Activated T-cell treated with anti-CD3 and anti-CD28 coated beads, Interleukin-2, amount 50 U/mL, for 24 hours (primary cell): ENCODE results near the gene ARID2.

Source experiments
- DNase-seq: peaks from one replicate; pipeline ENCODE4 v3.0.0-alpha.2; 2020
- H3K27ac Mint-ChIP-seq: 2 replicates; pipeline ENCODE4 v1.8.0; 2020; ENCODE audit warnings: mild to moderate bottlenecking, mixed read lengths
- H3K27me3 Mint-ChIP-seq: 2 replicates; pipeline ENCODE4 v1.8.0; 2020; ENCODE audit warnings: mixed read lengths
- H3K36me3 Mint-ChIP-seq: 2 replicates; pipeline ENCODE4 v1.8.0; 2020; ENCODE audit warnings: low read depth, mixed read lengths
- H3K4me1 Mint-ChIP-seq: 2 replicates; pipeline ENCODE4 v1.8.0; 2020; ENCODE audit warnings: low read depth, mixed read lengths
- H3K4me3 Mint-ChIP-seq: 2 replicates; pipeline ENCODE4 v1.8.0; 2020; ENCODE audit warnings: mild to moderate bottlenecking, moderate library complexity, mixed read lengths
- H3K9me3 Mint-ChIP-seq: 2 replicates; pipeline ENCODE4 v1.8.0; 2020; ENCODE audit warnings: mixed read lengths

ARID2 gene

GRCh38 chr12:45728630-45729232 is 775 bp upstream of the ARID2 start:
- Mint-ChIP-seq H3K36me3 (peaks cover 52% of the 10 kb centered on the region), H3K9me3 (no peaks in the 10 kb centered on the region), H3K27ac (peak overlapping the region; percentile 99), H3K4me3 (peak overlapping the region; percentile 98), H3K4me1 (peaks cover 28% of the 10 kb centered on the region), H3K27me3 (no peaks in the 10 kb centered on the region)
- DNase-seq: peak; percentile 97

GRCh38 chr12:45730084-45730347 is 510 bp downstream of the ARID2 start:
- Mint-ChIP-seq H3K4me1 (peaks cover 33% of the 10 kb centered on the region), H3K36me3 (peaks cover 62% of the 10 kb centered on the region), H3K4me3 (peak overlapping the region; percentile 98), H3K27ac (peak overlapping the region; percentile 99), H3K27me3 (no peaks in the 10 kb centered on the region), H3K9me3 (no peaks in the 10 kb centered on the region)
- DNase-seq: peak; percentile 76

- DNase-seq: peak; percentile 74
- Mint-ChIP-seq H3K27ac (peak overlapping the region; percentile 99), H3K4me3 (peak overlapping the region; percentile 98), H3K4me1 (peaks cover 35% of the 10 kb centered on the region), H3K36me3 (peaks cover 64% of the 10 kb centered on the region), H3K9me3 (no peaks in the 10 kb centered on the region), H3K27me3 (no peaks in the 10 kb centered on the region)
Observed at GRCh38 chr12:45730348-45731189, 1.1 kb downstream of the ARID2 start.

- Mint-ChIP-seq H3K27me3 (no peaks in the 10 kb centered on the region), H3K36me3 (peaks cover 64% of the 10 kb centered on the region), H3K27ac (peak overlapping the region; percentile 84), H3K9me3 (no peaks in the 10 kb centered on the region), H3K4me1 (peaks cover 38% of the 10 kb centered on the region), H3K4me3 (peak overlapping the region; percentile 98)
- no peak for DNase-seq
Observed at GRCh38 chr12:45731190-45731775, 1.8 kb downstream of the ARID2 start.

GRCh38 chr12:45732250-45732649 is 2.7 kb downstream of the ARID2 start:
- Mint-ChIP-seq H3K27ac (peak overlapping the region; percentile 88), H3K4me3 (peak overlapping the region; percentile 98), H3K36me3 (peaks cover 65% of the 10 kb centered on the region), H3K9me3 (no peaks in the 10 kb centered on the region), H3K4me1 (peaks cover 45% of the 10 kb centered on the region), H3K27me3 (no peaks in the 10 kb centered on the region)
- DNase-seq: no peak

GRCh38 chr12:45732936-45733335 is 3.4 kb downstream of the ARID2 start:
- H3K36me3 Mint-ChIP-seq: peaks cover 65% of the 10 kb centered on the region
- H3K4me3 Mint-ChIP-seq: peak overlapping the region; percentile 98
- peaks cover 48% of the 10 kb centered on the region for H3K4me1 Mint-ChIP-seq
- no peaks in the 10 kb centered on the region for H3K9me3 Mint-ChIP-seq
- no peaks in the 10 kb centered on the region for H3K27me3 Mint-ChIP-seq
- DNase-seq: no peak
- H3K27ac Mint-ChIP-seq: peak overlapping the region; percentile 88

GRCh38 chr12:45737638-45738037 is 8.1 kb downstream of the ARID2 start:
- Mint-ChIP-seq H3K9me3 (no peaks in the 10 kb centered on the region), H3K4me3 (no peak overlapping the region), H3K27ac (no peak overlapping the region), H3K36me3 (peaks cover 62% of the 10 kb centered on the region), H3K4me1 (peaks cover 65% of the 10 kb centered on the region), H3K27me3 (no peaks in the 10 kb centered on the region)
- DNase-seq: no peak

- DNase-seq: no peak
- H3K9me3 Mint-ChIP-seq: no peaks in the 10 kb centered on the region
- no peaks in the 10 kb centered on the region for H3K27me3 Mint-ChIP-seq
- H3K36me3 Mint-ChIP-seq: peaks cover 38% of the 10 kb centered on the region
- H3K4me1 Mint-ChIP-seq: peaks cover 51% of the 10 kb centered on the region
- H3K27ac Mint-ChIP-seq: no peak overlapping the region
- no peak overlapping the region for H3K4me3 Mint-ChIP-seq
Observed at GRCh38 chr12:45742590-45742989, 13.1 kb downstream of the ARID2 start.

- Mint-ChIP-seq H3K27me3 (no peaks in the 10 kb centered on the region), H3K36me3 (peaks cover 41% of the 10 kb centered on the region), H3K9me3 (no peaks in the 10 kb centered on the region), H3K27ac (no peak overlapping the region), H3K4me3 (no peak overlapping the region), H3K4me1 (peaks cover 55% of the 10 kb centered on the region)
- DNase-seq: no peak
Observed at GRCh38 chr12:45743247-45743646, 13.7 kb downstream of the ARID2 start.

- H3K4me3 Mint-ChIP-seq: no peak overlapping the region
- H3K4me1 Mint-ChIP-seq: peaks cover 62% of the 10 kb centered on the region
- no peak overlapping the region for H3K27ac Mint-ChIP-seq
- H3K27me3 Mint-ChIP-seq: no peaks in the 10 kb centered on the region
- no peak for DNase-seq
- H3K9me3 Mint-ChIP-seq: no peaks in the 10 kb centered on the region
- H3K36me3 Mint-ChIP-seq: peaks cover 52% of the 10 kb centered on the region
Observed at GRCh38 chr12:45745861-45746277, 16.4 kb downstream of the ARID2 start.

GRCh38 chr12:45756666-45757065 is 27.2 kb downstream of the ARID2 start:
- Mint-ChIP-seq H3K9me3 (no peaks in the 10 kb centered on the region), H3K27ac (peak overlapping the region; percentile 44), H3K4me1 (peaks cover 58% of the 10 kb centered on the region), H3K36me3 (peaks cover 38% of the 10 kb centered on the region), H3K4me3 (no peak overlapping the region), H3K27me3 (no peaks in the 10 kb centered on the region)
- DNase-seq: no peak

- no peaks in the 10 kb centered on the region for H3K27me3 Mint-ChIP-seq
- H3K4me3 Mint-ChIP-seq: no peak overlapping the region
- H3K27ac Mint-ChIP-seq: no peak overlapping the region
- H3K9me3 Mint-ChIP-seq: no peaks in the 10 kb centered on the region
- DNase-seq: no peak
- H3K36me3 Mint-ChIP-seq: peaks cover 37% of the 10 kb centered on the region
- peaks cover 61% of the 10 kb centered on the region for H3K4me1 Mint-ChIP-seq
Observed at GRCh38 chr12:45757172-45757571, 27.7 kb downstream of the ARID2 start.

- no peaks in the 10 kb centered on the region for H3K9me3 Mint-ChIP-seq
- H3K4me1 Mint-ChIP-seq: peaks cover 58% of the 10 kb centered on the region
- no peak overlapping the region for H3K4me3 Mint-ChIP-seq
- no peak for DNase-seq
- peaks cover 22% of the 10 kb centered on the region for H3K36me3 Mint-ChIP-seq
- no peak overlapping the region for H3K27ac Mint-ChIP-seq
- H3K27me3 Mint-ChIP-seq: no peaks in the 10 kb centered on the region
Observed at GRCh38 chr12:45760333-45760732, 30.8 kb downstream of the ARID2 start.

GRCh38 chr12:45762185-45763110 is 32.9 kb downstream of the ARID2 start:
- no peak for DNase-seq
- no peaks in the 10 kb centered on the region for H3K9me3 Mint-ChIP-seq
- peaks cover 21% of the 10 kb centered on the region for H3K36me3 Mint-ChIP-seq
- no peaks in the 10 kb centered on the region for H3K27me3 Mint-ChIP-seq
- H3K4me3 Mint-ChIP-seq: no peak overlapping the region
- H3K27ac Mint-ChIP-seq: no peak overlapping the region
- peaks cover 55% of the 10 kb centered on the region for H3K4me1 Mint-ChIP-seq
